GM19468 (cell line): ENCODE data around the gene GKN2.
A peak's percentile ranks its signal among the peaks of the same experiment; 100 is the strongest.

Source experiments
- ATAC-seq: cut with Tn5 transposase; IDR thresholded peaks from one replicate; pipeline ENCODE4 v1.9.1; 2021; ENCODE audit warnings: mild to moderate bottlenecking, moderate library complexity, moderate number of reproducible peaks; ENCODE audit not compliant: unreplicated experiment; ENCODE audit errors: extremely low read depth

The GKN2 gene

DNA sequence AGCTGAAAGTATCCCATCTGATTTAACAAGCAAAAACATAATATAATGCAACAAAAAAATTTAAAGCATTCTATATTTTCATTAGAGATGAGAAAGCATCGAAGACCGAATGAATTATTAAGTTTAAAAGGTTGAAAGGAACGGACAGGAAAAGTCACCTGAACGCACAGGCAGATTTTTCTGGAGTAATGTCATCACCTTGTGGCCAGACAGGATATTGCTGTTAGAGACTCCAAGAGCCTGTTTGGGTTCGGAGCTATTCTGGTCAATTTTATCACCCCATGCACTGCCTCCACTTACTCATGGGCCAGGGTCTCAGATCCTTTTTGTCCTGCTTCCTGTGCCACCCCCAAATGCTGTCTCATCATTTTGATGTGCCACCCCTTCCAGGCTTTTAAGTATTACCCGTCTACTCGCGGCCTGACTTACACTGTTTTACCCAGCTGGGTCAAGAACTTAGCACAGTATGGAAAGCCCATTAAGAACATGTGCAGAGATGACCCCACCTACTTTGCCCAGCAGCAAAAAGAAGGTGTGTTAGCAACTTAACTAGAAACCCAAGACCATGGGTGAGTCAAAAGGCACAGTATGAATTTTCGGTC, 27.3 kb downstream of the GKN2 start:
- no peak for ATAC-seq

DNA sequence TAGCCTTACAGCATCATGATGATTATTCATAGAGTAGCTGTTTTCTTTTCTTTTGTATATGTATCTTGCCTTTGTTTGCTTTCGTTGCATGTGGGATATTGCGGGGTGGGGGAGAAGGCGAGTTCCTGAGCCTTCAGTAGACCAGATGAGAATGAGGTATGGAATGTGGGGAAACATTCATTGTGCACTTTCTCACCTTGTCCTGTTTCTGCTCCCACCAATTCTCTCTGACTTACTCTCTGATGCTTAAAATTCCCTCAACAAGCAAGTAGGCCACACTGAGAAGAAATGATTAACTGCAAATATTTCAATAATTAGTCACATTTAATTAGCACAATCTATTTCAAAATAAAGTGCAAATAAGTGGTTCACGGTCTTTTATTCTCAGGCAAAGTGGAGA, 31.0 kb downstream of the GKN2 start:
- ATAC-seq = no peak

DNA sequence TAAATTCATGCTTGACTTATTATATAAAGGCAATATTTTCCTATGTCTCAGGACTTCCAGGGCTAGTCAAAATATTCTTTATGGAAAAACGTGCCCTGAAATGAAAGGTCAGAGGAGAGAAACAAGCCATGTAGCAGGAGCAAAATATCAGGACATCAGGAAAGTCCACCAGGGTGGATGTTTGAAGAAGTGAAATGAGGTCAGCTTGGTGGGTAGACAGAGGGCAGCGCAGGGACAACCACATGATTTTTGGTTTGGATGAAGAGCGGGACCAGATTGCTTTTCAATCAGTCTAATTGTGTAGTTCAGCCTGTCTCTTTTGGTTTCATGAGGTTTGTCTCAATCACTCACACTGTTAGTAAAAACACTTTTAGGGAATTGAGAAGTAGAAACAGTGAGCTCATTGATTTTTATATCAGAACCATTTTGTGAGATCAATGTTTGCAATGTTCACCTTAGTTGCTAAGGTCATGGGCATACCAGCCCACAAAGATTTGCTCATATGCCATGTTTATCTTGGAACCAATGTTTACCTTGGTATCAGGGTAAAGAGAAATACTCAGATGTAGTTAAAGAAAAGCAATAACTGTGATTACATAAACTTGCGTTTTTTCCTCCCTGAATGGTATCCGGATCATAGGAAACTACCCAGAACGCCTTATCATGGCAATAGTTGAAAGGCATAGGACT, 32.1 kb downstream of the GKN2 start:
- no peak for ATAC-seq

DNA sequence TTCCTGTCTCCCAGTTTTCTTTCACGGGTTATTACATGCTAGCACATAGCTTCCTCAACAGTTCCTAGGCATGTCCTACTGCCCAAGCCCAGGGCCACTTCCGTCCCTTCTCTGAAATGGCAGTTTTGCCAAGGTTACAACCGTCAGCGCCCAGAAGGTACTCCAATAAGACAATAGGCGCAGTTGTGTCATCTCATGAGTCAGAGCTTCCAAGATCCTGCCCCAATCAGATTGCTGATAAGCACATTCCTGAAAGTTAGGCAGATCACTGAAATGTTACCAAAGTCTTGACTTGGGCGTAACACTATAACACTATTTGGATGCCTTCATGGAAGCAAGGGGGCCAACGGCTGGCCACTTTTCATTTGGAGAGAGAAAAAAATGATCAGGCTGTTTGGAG, 34.2 kb downstream of the GKN2 start:
- ATAC-seq = no peak

DNA sequence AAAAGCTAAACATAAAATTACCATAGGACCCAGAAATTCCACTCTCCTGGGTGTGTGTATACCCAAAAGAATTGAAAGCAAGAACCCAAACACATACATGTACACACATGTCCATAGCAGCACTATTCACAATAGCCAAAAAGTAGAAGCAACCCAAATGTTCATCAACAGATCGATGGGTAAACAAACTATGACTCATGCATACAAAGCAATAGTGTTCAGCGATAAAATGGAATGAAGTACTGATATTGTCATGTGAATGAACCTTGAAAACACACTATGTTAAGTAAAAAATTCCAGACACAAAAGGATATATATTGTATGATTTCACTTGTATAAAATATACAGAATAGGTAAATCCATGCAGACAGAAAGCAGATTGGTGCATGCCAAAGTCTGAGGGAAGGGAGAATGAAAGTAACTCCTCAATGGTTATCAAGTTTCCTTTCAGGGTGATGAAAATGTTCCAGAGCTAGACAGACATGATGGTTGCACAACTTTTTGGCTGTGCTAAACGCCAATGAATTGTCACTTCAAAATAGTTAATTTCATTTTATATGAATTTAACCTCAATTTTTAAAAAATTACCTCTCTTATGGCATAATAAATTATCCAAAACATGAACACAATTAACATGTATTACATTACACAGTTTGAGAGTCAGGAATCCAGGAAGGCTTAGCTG, 35.5 kb downstream of the GKN2 start:
- no peak for ATAC-seq

GRCh38 chr2:68916226-68916625, 36.5 kb downstream of the GKN2 start:
- ATAC-seq = no peak

- no peak for ATAC-seq
These were observed 37.3 kb downstream of the GKN2 start for GRCh38 chr2:68915393-68915792.

DNA sequence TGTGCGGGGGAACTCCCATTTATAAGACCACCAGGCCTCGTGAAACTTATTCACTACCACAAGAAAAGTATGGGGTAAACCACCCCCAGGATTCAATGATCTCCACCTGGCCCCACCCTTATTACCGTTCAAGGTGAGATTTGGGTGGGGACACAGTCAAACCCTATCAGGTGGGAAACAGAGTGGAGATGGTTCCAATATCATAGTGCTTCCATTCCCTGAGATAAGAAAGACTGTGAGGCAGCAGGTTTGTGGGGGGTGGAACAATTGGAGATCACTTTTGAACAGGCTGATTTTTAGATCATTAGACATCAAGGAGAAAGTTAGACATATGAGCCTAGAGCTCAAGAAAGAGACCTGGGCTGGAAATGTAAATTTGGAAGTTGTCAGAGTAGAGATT, 39.3 kb downstream of the GKN2 start:
- no peak for ATAC-seq

GRCh38 chr2:68912732-68913131, 40.0 kb downstream of the GKN2 start:
- no peak for ATAC-seq

DNA sequence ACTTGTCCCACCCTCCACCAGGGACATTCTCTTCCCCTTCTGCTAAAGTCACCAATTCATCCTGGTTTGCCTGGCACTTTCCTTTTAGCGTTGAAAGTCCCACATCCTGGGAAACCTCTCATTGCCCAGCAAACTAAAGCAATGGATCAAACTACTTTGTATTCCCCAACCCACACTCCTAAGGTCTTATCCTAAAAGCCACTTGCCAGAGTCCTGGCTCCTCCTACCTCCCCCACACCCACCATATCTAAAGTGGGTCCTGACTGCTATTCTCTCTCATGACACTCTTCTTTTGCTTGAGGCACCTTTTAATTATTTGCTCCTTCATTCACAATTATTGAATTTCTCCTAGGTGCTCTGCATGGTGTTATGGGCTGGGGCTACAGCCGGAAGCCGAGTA, 40.6 kb downstream of the GKN2 start:
- ATAC-seq = no peak

DNA sequence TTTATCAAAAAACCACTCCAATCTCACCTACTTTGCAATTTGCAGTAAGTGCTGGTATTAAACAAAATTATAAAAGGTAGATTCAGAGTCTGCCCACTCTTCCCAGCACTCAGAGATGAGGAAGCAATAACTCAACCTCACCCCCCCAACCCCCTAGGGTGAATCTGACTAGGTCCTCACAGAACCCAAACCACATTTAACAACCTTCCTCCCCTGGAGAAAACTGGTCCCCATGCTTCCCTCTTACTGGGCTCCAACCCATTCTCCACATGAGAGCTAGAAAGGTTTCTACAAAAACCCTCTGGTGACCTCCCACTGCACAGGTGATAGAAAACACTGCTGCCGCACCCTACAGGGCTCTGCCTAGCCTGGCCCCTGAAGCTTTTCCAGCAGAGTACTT, 41.0 kb downstream of the GKN2 start:
- ATAC-seq = no peak

DNA sequence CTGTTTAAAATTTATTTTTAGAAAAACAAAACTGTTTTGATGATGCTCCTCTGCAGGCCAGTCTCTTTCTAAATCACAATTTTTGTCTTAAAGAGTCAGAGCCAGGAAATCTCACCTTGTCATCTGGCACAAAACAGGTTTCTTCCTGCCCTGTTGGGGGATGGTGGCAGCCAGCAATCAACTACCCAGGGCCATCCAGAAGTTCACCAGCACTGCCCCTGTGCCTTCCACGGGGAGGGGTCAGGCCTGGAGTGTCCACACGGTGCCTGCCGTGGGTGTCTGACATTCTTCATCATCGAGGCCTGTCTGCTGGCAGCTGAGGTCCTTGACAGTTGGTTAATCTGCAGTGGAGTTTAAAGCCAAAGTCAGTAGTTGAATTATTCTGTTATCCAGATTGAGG, 41.4 kb downstream of the GKN2 start:
- ATAC-seq = no peak

- no peak for ATAC-seq
These were observed 42.7 kb downstream of the GKN2 start for GRCh38 chr2:68909793-68910674.

- ATAC-seq = peak; percentile 96
These were observed 44.2 kb downstream of the GKN2 start for GRCh38 chr2:68908392-68908970.

GRCh38 chr2:68907920-68908253, 44.8 kb downstream of the GKN2 start:
- no peak for ATAC-seq

- no peak for ATAC-seq
These were observed 45.3 kb downstream of the GKN2 start for GRCh38 chr2:68907232-68907919.

- ATAC-seq = no peak
These were observed 46.0 kb downstream of the GKN2 start for GRCh38 chr2:68906716-68907115.

DNA sequence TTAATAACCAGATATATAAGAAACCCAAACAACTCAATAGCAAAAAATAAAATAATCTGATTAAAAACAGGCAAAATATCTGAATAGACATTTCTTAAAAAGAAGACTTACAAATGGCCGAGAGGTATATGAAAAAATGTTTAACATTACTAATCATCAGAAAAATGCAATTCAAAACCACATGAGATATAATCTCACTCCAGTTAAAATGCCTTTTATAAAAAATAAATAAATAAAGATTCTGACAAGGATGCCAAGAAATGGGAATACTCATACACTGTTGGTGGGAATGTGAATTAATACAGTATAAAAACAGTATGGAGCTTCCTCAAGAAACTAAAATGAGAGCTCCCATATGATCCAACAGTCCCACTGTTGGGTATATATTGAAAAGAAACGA, 47.6 kb downstream of the GKN2 start:
- ATAC-seq = no peak

GRCh38 chr2:68901561-68901960, 51.1 kb downstream of the GKN2 start:
- ATAC-seq = no peak

- ATAC-seq = no peak
These were observed 51.5 kb downstream of the GKN2 start for GRCh38 chr2:68901199-68901514.
